GM10847 (cell line): Measurements from ENCODE around the gene BAHD1.

Experiments used
- POLR2A ChIP-seq: IDR thresholded peaks from 2 replicates; pipeline ENCODE4 v1.6.1; 2011; ENCODE audit not compliant: insufficient read length; ENCODE audit errors: extremely low read depth

The BAHD1 gene

DNA sequence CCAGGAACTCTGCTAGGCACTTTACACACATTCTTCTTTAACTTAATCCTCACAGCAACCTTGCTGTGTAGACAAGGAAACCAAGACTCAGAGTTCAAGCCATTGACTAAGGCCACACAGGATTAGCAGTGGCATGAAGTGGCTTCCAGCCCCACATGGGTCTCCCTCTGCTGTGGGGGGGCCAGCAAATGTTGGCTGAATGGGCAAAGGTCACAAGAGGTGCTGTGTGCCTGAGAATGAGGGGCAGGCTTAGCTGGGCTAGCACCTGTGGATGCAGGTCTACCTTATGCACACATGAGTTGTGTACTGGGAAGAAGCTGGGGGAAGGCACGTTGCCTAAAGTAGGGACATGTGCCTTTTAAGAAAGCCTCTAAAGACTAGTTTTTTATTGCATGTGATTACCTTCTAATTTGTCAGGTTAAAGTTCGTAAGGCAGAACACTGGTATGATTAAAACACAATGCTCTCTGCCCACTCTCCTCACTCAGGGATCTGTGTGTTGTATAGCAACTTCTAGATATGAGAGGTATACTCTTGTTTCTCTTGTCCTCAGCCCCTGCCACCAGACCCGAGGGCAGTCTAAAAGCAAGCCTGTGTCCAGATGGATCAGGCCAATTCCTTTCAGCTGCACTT, 10.9 kb downstream of the BAHD1 start:
- TF ChIP-seq POLR2A, result no peak

GRCh38 chr15:40452296-40453090, 11.7 kb downstream of the BAHD1 start:
- no peak for TF ChIP-seq POLR2A

DNA sequence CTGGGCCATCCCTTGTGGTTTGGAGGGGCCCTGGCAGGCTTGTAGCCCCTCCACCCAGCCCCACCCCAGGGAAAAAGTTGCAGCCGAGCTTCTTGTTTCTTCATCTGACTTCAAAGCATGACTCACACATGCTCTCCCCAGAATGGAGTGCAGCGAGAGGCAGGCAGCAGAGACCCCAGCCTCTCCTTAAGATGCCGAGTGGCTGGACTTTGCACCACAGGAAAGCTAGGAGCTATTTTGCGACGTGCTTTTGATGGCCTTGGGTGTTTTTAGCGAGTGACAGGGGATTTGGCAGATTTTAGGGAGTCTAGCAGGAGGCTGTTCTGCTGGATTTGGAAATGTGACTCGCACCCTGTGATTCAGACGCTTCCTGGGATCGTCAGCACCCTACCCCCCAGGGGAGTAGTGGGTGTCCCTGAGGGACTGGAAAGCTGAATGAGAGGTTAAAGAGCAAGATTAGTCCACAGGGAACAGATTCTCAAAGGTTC, 14.2 kb downstream of the BAHD1 start:
- TF ChIP-seq POLR2A, result no peak

GRCh38 chr15:40456299-40456712, 15.6 kb downstream of the BAHD1 start:
- TF ChIP-seq POLR2A, result no peak

DNA sequence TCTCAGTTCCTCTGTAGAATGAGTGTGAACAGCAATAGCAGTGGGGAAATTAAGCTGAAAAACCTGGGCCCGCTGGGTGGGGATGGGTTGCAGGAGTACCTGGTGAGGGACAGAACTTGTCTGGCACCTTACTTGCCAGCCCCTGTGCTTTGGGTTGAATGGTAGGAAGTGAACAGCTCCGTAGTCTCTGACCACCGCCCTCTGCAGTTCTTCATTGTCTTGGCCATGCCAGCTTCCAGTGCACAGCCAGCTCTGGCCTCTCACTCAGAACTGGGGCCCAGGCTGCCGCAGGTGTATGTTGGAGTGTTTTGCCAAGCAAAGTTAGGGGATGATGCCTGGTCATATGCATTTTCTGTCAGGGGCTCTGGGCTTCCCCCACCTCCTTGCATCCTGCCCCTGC, 16.0 kb downstream of the BAHD1 start:
- TF ChIP-seq POLR2A, result no peak

DNA sequence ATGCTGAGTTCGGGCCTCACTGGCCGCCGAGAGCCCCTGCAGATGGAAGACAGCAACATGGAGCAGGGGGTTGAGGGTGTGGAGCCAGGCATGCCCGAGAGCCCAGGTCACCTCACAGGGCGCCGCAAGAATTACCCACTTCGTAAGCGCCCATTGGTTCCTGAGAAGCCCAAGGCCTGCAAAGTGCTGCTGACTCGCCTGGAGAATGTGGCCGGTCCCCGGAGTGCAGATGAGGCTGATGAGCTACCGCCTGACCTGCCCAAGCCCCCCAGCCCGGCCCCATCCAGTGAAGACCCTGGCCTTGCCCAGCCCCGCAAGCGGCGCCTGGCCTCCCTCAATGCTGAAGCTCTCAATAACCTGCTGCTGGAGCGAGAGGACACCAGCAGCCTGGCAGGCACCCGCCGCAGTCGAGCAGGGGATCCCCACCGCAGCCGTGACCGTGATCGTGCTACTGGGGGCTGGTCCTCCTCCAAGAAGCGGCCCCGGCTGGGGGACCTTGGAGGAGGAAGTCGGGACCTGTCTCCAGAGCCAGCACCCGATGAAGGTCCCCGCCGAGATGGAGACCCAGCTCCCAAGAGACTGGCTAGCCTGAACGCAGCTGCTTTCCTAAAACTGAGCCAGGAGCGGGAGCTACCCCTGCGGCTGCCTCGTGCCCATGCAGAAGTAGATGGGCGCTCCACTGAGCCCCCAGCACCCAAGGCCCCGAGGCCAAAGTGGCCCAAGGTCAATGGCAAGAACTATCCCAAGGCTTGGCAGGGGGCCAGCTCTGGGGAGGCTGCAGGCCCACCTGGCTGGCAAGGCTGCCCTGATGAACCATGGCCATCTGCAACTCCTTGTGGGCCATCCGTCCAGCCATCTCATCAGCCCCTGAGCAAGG, 18.0 kb downstream of the BAHD1 start:
- no peak for TF ChIP-seq POLR2A

DNA sequence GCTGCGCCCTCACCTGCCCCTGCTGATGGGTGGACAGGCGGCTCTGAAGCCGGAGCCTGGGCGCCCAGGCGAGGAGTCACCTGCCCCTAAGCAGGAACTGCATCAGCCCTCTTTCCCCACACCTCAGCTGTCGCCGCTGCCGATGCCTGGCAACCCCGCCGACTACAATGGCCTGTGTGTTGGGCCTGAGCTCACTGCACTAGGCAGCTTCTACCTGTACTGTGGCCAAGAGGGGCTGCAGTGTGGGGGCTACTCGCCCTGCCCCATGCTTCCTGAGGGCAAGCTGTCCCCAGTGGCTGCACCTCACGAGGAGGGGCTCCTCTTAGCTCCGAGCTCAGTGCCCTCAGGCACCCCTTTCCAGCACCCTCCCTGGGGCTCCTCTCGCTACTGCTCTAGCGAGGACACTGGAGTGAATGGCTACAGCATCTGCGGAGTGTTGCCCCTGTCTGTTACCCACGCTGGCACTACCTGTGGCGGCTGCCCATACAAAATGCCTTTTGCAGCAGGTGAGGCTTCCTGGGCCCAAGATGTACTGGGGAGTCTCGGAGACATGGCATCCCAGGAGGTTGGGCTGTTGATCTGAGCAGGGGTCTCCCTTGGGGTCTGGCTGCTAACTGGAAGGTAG, 18.8 kb downstream of the BAHD1 start:
- no peak for TF ChIP-seq POLR2A

GRCh38 chr15:40460404-40460803, 19.7 kb downstream of the BAHD1 start:
- TF ChIP-seq POLR2A, result no peak

- no peak for TF ChIP-seq POLR2A
These were observed 21.2 kb downstream of the BAHD1 start for GRCh38 chr15:40461958-40462357.

DNA sequence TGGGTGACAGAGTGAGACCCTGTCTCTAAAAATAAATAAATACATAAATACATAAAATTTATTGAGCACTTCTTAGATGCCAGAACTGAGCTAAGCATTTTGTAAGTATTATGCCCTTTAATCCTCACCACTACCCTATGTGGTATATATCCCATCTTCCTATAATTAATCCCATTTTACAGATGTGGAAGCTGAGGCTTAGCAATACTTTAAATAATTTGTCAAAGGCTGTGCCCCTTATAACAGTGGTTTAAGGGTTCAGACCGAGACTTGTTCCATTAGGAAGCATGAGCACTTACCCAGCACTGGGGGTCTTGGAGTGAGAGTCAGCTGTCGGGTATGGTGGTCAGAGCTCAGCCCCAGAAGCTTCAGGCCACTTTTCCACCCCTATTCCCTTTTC, 22.5 kb downstream of the BAHD1 start:
- no peak for TF ChIP-seq POLR2A

GRCh38 chr15:40463886-40464545, 23.3 kb downstream of the BAHD1 start:
- no peak for TF ChIP-seq POLR2A

DNA sequence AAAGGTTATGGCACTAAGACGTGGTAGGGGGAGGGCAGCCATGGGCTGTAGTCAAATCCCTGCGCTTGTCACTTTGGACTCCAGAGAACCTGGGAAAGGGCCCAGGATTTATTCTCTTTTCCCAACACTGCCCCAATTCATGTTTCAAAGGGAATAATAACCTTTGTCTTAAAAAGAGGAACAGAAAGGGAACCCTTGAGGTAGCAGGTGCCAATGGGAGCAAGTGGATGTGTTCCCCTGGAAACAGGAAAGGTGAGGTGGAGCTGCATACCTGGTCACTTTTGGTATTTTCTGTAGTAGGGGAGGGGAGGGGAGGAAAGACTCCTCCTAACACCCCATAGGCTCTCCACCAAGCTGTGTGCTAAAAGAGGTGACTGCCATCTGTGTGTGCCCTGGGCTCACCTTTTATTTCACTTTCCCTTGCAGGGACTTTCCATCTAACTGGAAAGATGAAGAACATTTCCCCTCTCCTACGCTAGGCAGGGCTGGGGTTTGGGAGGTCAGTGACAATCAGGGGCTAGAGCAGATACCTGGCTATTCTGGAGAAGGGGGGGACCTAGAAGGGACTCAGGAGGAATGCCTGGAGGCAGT, 23.9 kb downstream of the BAHD1 start:
- no peak for TF ChIP-seq POLR2A

DNA sequence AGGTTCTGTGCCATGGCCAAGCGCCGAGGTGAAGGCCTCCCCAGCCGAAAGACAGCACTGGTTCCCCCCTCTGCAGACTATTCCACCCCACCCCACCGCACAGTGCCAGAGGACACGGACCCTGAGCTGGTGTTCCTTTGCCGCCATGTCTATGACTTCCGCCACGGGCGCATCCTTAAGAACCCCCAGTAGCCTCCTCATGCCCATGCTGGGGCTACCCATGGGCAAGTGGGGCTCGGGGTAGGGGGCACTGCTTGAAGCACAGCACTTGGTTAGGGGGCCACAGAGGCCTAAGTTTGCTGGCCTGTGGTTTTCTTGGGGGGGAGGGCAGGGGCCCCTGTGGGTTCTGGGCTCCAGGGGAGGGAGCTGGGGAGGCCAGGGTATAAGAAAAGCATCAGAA, 25.2 kb downstream of the BAHD1 start:
- TF ChIP-seq POLR2A, result no peak
